ENCODE data around the gene TCF12. TPM values are rescaled to one million over a fixed set of nuclear protein-coding genes. Genes with fewer than 3 reads are reported as not detected.

TCF12 gene
- total RNA-seq, 1 experiment from 2014 or later: 76.7 TPM

- H4K8ac ChIP-seq (replicated peaks; ENCODE audit: insufficient read length, low read depth, low read length): no peak overlapping the region
- peaks cover 8% of the 10 kb centered on the region for H3K79me1 ChIP-seq (ENCODE audit: insufficient read depth, low read depth, low read length, poor library complexity, severe bottlenecking)
- H2AFZ ChIP-seq (ENCODE audit: low read length): no peak overlapping the region
- no peak overlapping the region for H2BK120ac ChIP-seq (ENCODE audit: low read depth, low read length, poor library complexity, severe bottlenecking)
- H2AK5ac ChIP-seq (ENCODE audit: insufficient read length, low read length): no peak overlapping the region
- TF ChIP-seq CTCF (conservative IDR thresholded peaks at IDR 0.05): no peak
- H4K91ac ChIP-seq (ENCODE audit: insufficient read length, low read depth, low read length): no peak overlapping the region
- no CpG with 5 or more reads among the region's 3 CpGs for WGBS (ENCODE audit: extremely low coverage, insufficient read length, low lambda C conversion rate)
- H3T11ph ChIP-seq (ENCODE audit: low read length): no peak overlapping the region
- DNase-seq: no peak
- no peaks in the 10 kb centered on the region for H3K23me2 ChIP-seq (ENCODE audit: insufficient read length, low read depth, low read length, poor library complexity, severe bottlenecking)
- Mint-ChIP-seq H3K4me3 (no peak overlapping the region), H3K4me1 (peaks cover 19 to 22% of the 10 kb centered on the region in 2 experiments), H3K36me3 (ENCODE audit: insufficient read depth in 1 of 3, low read depth in 3 of 3) (no peaks in the 10 kb centered on the region), H3K27me3 (ENCODE audit: low read depth) (no peaks in the 10 kb centered on the region), H3K27ac (no peak overlapping the region), H3K9me3 (no peaks in the 10 kb centered on the region)
- no peak overlapping the region for H3K23ac ChIP-seq (ENCODE audit: insufficient read length, low read depth, low read length)
- no peak overlapping the region for H2BK15ac ChIP-seq (ENCODE audit: low read depth, low read length)
- H3K4me2 ChIP-seq (ENCODE audit: insufficient read depth, insufficient read length, low read length): no peak overlapping the region
- no peak overlapping the region for H3K9ac ChIP-seq (ENCODE audit: extremely low read depth, insufficient read length, low read length)
- no peaks in the 10 kb centered on the region for H3K27me3 ChIP-seq (ENCODE audit: insufficient read depth, low read length)
- H3K18ac ChIP-seq (ENCODE audit: insufficient read length, low read depth, low read length): no peak overlapping the region
- H3K27ac ChIP-seq (ENCODE audit: insufficient read length, low read depth, low read length): no peak overlapping the region
- no peak overlapping the region for H2BK12ac ChIP-seq (ENCODE audit: insufficient read length, low read depth, low read length)
- peaks cover 3% of the 10 kb centered on the region; the same call in 1 of the 2 replicates for H3K79me2 ChIP-seq (ENCODE audit: insufficient read depth, low read length)
- no peak overlapping the region for H3K4ac ChIP-seq (ENCODE audit: low read depth, low read length)
- no peak overlapping the region for H3K56ac ChIP-seq (ENCODE audit: insufficient read length, low read depth, low read length)
- no peaks in the 10 kb centered on the region for H3K4me1 ChIP-seq (ENCODE audit: insufficient read depth, low read length)
- H3K14ac ChIP-seq (ENCODE audit: insufficient read depth, low read length): no peak overlapping the region
- no peaks in the 10 kb centered on the region for H4K20me1 ChIP-seq (ENCODE audit: control insufficient read depth, insufficient read depth, insufficient read length)
- no peaks in the 10 kb centered on the region for H3K9me3 ChIP-seq (ENCODE audit: control insufficient read depth, low read depth, low read length)
- H4K5ac ChIP-seq (ENCODE audit: insufficient read length, low read depth, low read length): no peak overlapping the region
- no peak overlapping the region for H2BK5ac ChIP-seq (ENCODE audit: insufficient read length, low read length)
- H2BK20ac ChIP-seq (ENCODE audit: low read depth, low read length, poor library complexity, severe bottlenecking): no peak overlapping the region
Measured at GRCh38 chr15:56987286-56987685, 68.8 kb downstream of the TCF12 start.

Measured in H9 (cell line).